Neural progenitor cell (in vitro differentiated cells): ENCODE measurements around the gene ARG2. TPM values are rescaled to one million over a fixed set of nuclear protein-coding genes. Genes with fewer than 3 reads are reported as not detected.

Experiments used
- DNase-seq: peaks from one replicate; pipeline ENCODE4 v3.0.0-alpha.2; 2016; ENCODE audit warnings: low spot score
- H2AFZ ChIP-seq: fragments of 200-600 bp; sonication (generic); replicated peaks from 2 replicates; pipeline ENCODE4 v1.6.1; 2016; ENCODE audit warnings: antibody characterized with exemption
- H3F3A ChIP-seq: fragments of 200-600 bp; sonication (generic); 2 replicates; pipeline ENCODE4 v1.6.1; 2016; ENCODE audit warnings: antibody characterized with exemption, low read depth
- H3K27ac ChIP-seq: fragments of 200-600 bp; sonication (generic); 2 replicates; pipeline ENCODE4 v1.5.1; 2016; ENCODE audit warnings: mild to moderate bottlenecking
- H3K27me3 ChIP-seq: fragments of 200-600 bp; sonication (generic); 2 replicates; pipeline ENCODE4 v1.6.1; 2016; ENCODE audit warnings: mild to moderate bottlenecking, moderate library complexity
- H3K36me3 ChIP-seq: fragments of 200-600 bp; sonication (generic); 2 replicates; pipeline ENCODE4 v1.5.1; 2016
- H3K4me1 ChIP-seq: fragments of 200-600 bp; sonication (generic); 2 replicates; pipeline ENCODE4 v1.6.1; 2016; ENCODE audit warnings: mixed run types
- H3K4me2 ChIP-seq: fragments of 200-600 bp; sonication (generic); 2 replicates; pipeline ENCODE4 v1.6.1; 2016
- H3K4me3 ChIP-seq: fragments of 200-600 bp; sonication (generic); 2 replicates; pipeline ENCODE4 v1.5.1; 2016
- H3K79me2 ChIP-seq: fragments of 200-600 bp; sonication (generic); 2 replicates; pipeline ENCODE4 v1.6.1; 2016; ENCODE audit warnings: low read depth
- H3K9ac ChIP-seq: fragments of 200-600 bp; sonication (generic); 2 replicates; pipeline ENCODE4 v1.6.1; 2016
- H3K9me3 ChIP-seq: fragments of 200-600 bp; sonication (generic); 2 replicates; pipeline ENCODE4 v1.5.1; 2016; ENCODE audit warnings: low read depth
- H4K20me1 ChIP-seq: fragments of 200-600 bp; sonication (generic); 2 replicates; pipeline ENCODE4 v1.6.1; 2016; ENCODE audit warnings: low read depth
- H3K27ac Mint-ChIP-seq: 3 replicates; pipeline ENCODE4 v1.8.0; 2021; ENCODE audit warnings: mixed read lengths
- H3K27me3 Mint-ChIP-seq: 2 replicates; pipeline ENCODE4 v1.8.0; 2022; ENCODE audit warnings: low read depth, mild to moderate bottlenecking, inconsistent platforms, moderate library complexity, mixed read lengths; ENCODE audit not compliant: insufficient read depth
- H3K36me3 Mint-ChIP-seq: 3 replicates; pipeline ENCODE4 v1.8.0; 2021; ENCODE audit warnings: mixed read lengths
- H3K4me1 Mint-ChIP-seq: 3 replicates; pipeline ENCODE4 v1.8.0; 2021; ENCODE audit warnings: mixed read lengths
- H3K4me3 Mint-ChIP-seq: 3 replicates; pipeline ENCODE4 v1.8.0; 2021; ENCODE audit warnings: mild to moderate bottlenecking, moderate library complexity, mixed read lengths
- H3K9me3 Mint-ChIP-seq: 3 replicates; pipeline ENCODE4 v1.8.0; 2020; ENCODE audit warnings: mixed read lengths
- CTCF ChIP-seq: fragments of 200-600 bp; sonication (generic); IDR thresholded peaks from 2 replicates; pipeline ENCODE4 v1.5.1; 2017; ENCODE audit warnings: antibody characterized with exemption, mild to moderate bottlenecking
- EZH2 ChIP-seq: fragments of 200-600 bp; sonication (generic); IDR thresholded peaks from 2 replicates; pipeline ENCODE4 v1.6.1; 2017; ENCODE audit warnings: antibody characterized with exemption, mild to moderate bottlenecking, moderate library complexity
- EZH2phosphoT487 ChIP-seq: fragments of 200-600 bp; sonication (generic); IDR thresholded peaks from 2 replicates; pipeline ENCODE4 v1.6.1; 2017; ENCODE audit warnings: antibody characterized with exemption
- total RNA-seq: library from RNA; depleted of rRNA; stranded (reverse); fragments of >200 nt; gene quantifications from 2 replicates; pipeline ENCODE4 v1.2.3, GENCODE V29; 2015; ENCODE audit warnings: low replicate concordance

Gene ARG2
- total RNA-seq, 1 donor from 2014 or later, result 92.4 TPM

- Mint-ChIP-seq H3K36me3 (peaks cover 11% of the 10 kb centered on the region), H3K27ac (no peak overlapping the region), H3K4me3 (no peak overlapping the region), H3K4me1 (no peaks in the 10 kb centered on the region), H3K9me3 (no peaks in the 10 kb centered on the region), H3K27me3 (no peaks in the 10 kb centered on the region)
- Histone ChIP-seq H3F3A (no peaks in the 10 kb centered on the region), H3K27me3 (no peaks in the 10 kb centered on the region), H3K27ac (no peak overlapping the region), H3K4me2 (no peak overlapping the region), H4K20me1 (no peaks in the 10 kb centered on the region), H3K4me1 (no peaks in the 10 kb centered on the region), H3K4me3 (no peak overlapping the region), H3K79me2 (peaks cover 3% of the 10 kb centered on the region), H3K36me3 (no peaks in the 10 kb centered on the region), H3K9ac (no peak overlapping the region), H2AFZ (no peak overlapping the region), H3K9me3 (no peaks in the 10 kb centered on the region)
- TF ChIP-seq EZH2 (no peak), CTCF (no peak), EZH2phosphoT487 (no peak)
- no peak for DNase-seq
Measured at GRCh38 chr14:67636361-67636919, 16.7 kb downstream of the ARG2 start.

- Histone ChIP-seq H2AFZ (no peak overlapping the region), H3K4me2 (no peak overlapping the region), H3K79me2 (peaks cover 5% of the 10 kb centered on the region), H3K27me3 (no peaks in the 10 kb centered on the region), H3F3A (no peaks in the 10 kb centered on the region), H3K4me3 (no peak overlapping the region), H3K27ac (no peak overlapping the region), H3K4me1 (no peaks in the 10 kb centered on the region), H3K9ac (no peak overlapping the region), H3K9me3 (no peaks in the 10 kb centered on the region), H3K36me3 (no peaks in the 10 kb centered on the region), H4K20me1 (peaks cover 2% of the 10 kb centered on the region)
- Mint-ChIP-seq H3K4me1 (no peaks in the 10 kb centered on the region), H3K27me3 (peaks cover 2% of the 10 kb centered on the region), H3K4me3 (no peak overlapping the region), H3K36me3 (peaks cover 2% of the 10 kb centered on the region), H3K9me3 (no peaks in the 10 kb centered on the region), H3K27ac (no peak overlapping the region)
- no peak for TF ChIP-seq EZH2phosphoT487
- TF ChIP-seq EZH2, result no peak
- TF ChIP-seq CTCF, result no peak
- DNase-seq, result no peak
Measured at GRCh38 chr14:67638642-67639041, 18.9 kb downstream of the ARG2 start.

- H3K9ac ChIP-seq, result no peak overlapping the region
- H3K27ac ChIP-seq, result no peak overlapping the region
- H3K79me2 ChIP-seq, result peaks cover 5% of the 10 kb centered on the region
- no peaks in the 10 kb centered on the region for H3F3A ChIP-seq
- H3K4me3 ChIP-seq, result no peak overlapping the region
- H3K27me3 ChIP-seq, result no peaks in the 10 kb centered on the region
- no peaks in the 10 kb centered on the region for H3K9me3 ChIP-seq
- Mint-ChIP-seq H3K4me3 (no peak overlapping the region), H3K4me1 (no peaks in the 10 kb centered on the region), H3K36me3 (peaks cover 5% of the 10 kb centered on the region), H3K27ac (no peak overlapping the region), H3K27me3 (peaks cover 2% of the 10 kb centered on the region), H3K9me3 (no peaks in the 10 kb centered on the region)
- peaks cover 2% of the 10 kb centered on the region for H4K20me1 ChIP-seq
- TF ChIP-seq EZH2phosphoT487 (no peak), CTCF (no peak), EZH2 (no peak)
- no peak for DNase-seq
- peaks cover 2% of the 10 kb centered on the region for H3K36me3 ChIP-seq
- no peak overlapping the region for H2AFZ ChIP-seq
- no peaks in the 10 kb centered on the region for H3K4me1 ChIP-seq
- no peak overlapping the region for H3K4me2 ChIP-seq
Measured at GRCh38 chr14:67641480-67641879, 21.8 kb downstream of the ARG2 start.
